Karpas-422 (cell line): ENCODE measurements around the gene TFF1. TPM values are rescaled to one million over a fixed set of nuclear protein-coding genes. Genes with fewer than 3 reads are reported as not detected.

Experiments
- DNase-seq: peaks from one replicate; pipeline ENCODE4 v3.0.0-alpha.2; 2015
- H2AFZ ChIP-seq: fragments of 200-600 bp; sonication (generic); 2 replicates; pipeline ENCODE4 v1.6.1; 2014; ENCODE audit warnings: antibody characterized with exemption, low read length, mixed read lengths
- H3K27ac ChIP-seq: fragments of 200-600 bp; sonication (generic); 2 replicates; pipeline ENCODE4 v1.5.1; 2014; ENCODE audit warnings: mild to moderate bottlenecking, low read length, moderate library complexity
- H3K27me3 ChIP-seq: fragments of 200-600 bp; sonication (generic); 2 replicates; pipeline ENCODE4 v1.6.1; 2014; ENCODE audit warnings: low read length, mixed read lengths
- H3K36me3 ChIP-seq: fragments of 200-600 bp; sonication (generic); 2 replicates; pipeline ENCODE4 v1.6.1; 2014; ENCODE audit warnings: low read length, mixed read lengths; ENCODE audit not compliant: insufficient read depth
- H3K4me1 ChIP-seq: fragments of 200-600 bp; sonication (generic); 2 replicates; pipeline ENCODE4 v1.6.1; 2014; ENCODE audit warnings: mild to moderate bottlenecking, low read length, mixed read lengths
- H3K4me2 ChIP-seq: fragments of 200-600 bp; sonication (generic); 2 replicates; pipeline ENCODE4 v1.6.1; 2014; ENCODE audit warnings: low read length, low read depth, mild to moderate bottlenecking; ENCODE audit not compliant: poor library complexity, severe bottlenecking
- H3K4me3 ChIP-seq: fragments of 200-600 bp; sonication (generic); 2 replicates; pipeline ENCODE4 v1.5.1; 2014; ENCODE audit warnings: mild to moderate bottlenecking, antibody characterized with exemption, low read length, mixed read lengths
- H3K79me2 ChIP-seq: fragments of 200-600 bp; sonication (generic); 2 replicates; pipeline ENCODE4 v1.6.1; 2014; ENCODE audit warnings: mild to moderate bottlenecking, low read length, mixed read lengths
- H3K9ac ChIP-seq: fragments of 200-600 bp; sonication (generic); 2 replicates; pipeline ENCODE4 v1.6.0; 2014; ENCODE audit warnings: low read length
- H3K9me2 ChIP-seq: fragments of 200-600 bp; sonication (generic), shearing (Covaris generic); replicated peaks from 2 replicates; pipeline ENCODE4 v1.6.0; 2014; ENCODE audit warnings: mild to moderate bottlenecking, low read length, moderate library complexity; ENCODE audit not compliant: insufficient read depth
- H3K9me3 ChIP-seq: fragments of 300-700, 200-600 bp; sonication (generic); 2 replicates; pipeline ENCODE4 v1.6.1; 2014; ENCODE audit warnings: low read length, mixed read lengths
- H4K20me1 ChIP-seq: fragments of 200-600 bp; sonication (generic); 2 replicates; pipeline ENCODE4 v1.6.1; 2014; ENCODE audit warnings: mild to moderate bottlenecking, antibody characterized with exemption, low read length, low read depth; ENCODE audit not compliant: insufficient read depth
- total RNA-seq: library from RNA; depleted of rRNA; stranded (reverse); fragments of >200 nt; shearing (Covaris generic); gene quantifications from 2 replicates; pipeline ENCODE4 v1.2.3, GENCODE V29; 2014; ENCODE audit warnings: low replicate concordance

Gene TFF1
- total RNA-seq, 1 experiment from 2014 or later = not detected

DNA sequence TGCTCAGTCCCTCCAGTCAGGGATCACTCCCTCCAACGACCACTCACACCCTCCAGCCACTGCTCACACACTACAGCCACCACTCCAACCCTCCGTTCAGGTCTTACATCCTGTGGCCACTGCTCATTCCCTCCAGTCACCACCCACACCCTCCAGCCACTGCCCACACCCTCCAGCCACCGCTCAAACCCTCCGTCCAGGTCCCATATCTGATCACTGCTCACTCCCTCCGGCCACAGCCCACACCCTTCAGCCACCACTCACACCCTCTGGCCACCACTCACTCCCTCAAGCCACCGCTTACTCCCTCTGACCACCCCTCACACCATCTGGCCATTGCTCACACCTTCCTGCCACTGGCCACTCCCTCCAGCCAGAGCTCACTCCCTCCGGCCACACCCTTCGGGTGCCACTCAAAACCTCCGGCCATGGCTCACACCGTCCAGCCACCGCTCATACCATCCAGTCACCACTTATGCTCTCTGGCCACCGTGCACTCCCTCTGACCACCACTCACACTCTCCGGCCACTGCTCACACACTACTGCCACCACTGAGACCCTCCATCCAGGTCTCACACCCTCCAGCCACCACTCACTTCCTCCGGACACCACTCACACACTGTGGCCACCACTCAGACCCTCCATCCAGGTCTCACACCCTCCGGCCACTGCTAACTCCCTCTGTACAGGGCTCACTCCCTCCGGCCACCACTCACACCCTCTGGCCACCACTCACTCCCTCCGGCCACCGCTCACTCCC lies 4.7 kb upstream of the TFF1 start:
- no peak overlapping the region for H2AFZ ChIP-seq
- DNase-seq = no peak
- H3K36me3 ChIP-seq = no peaks in the 10 kb centered on the region
- no peak overlapping the region for H3K4me2 ChIP-seq
- H3K9me3 ChIP-seq = no peaks in the 10 kb centered on the region
- peaks cover under 1% of the 10 kb centered on the region; the same call in 1 of the 2 replicates for H4K20me1 ChIP-seq
- no peaks in the 10 kb centered on the region for H3K9me2 ChIP-seq
- no peak overlapping the region for H3K4me3 ChIP-seq
- H3K79me2 ChIP-seq = no peaks in the 10 kb centered on the region
- H3K27ac ChIP-seq = no peak overlapping the region
- no peak overlapping the region for H3K9ac ChIP-seq
- no peaks in the 10 kb centered on the region for H3K27me3 ChIP-seq
- peaks cover 8% of the 10 kb centered on the region for H3K4me1 ChIP-seq

DNA sequence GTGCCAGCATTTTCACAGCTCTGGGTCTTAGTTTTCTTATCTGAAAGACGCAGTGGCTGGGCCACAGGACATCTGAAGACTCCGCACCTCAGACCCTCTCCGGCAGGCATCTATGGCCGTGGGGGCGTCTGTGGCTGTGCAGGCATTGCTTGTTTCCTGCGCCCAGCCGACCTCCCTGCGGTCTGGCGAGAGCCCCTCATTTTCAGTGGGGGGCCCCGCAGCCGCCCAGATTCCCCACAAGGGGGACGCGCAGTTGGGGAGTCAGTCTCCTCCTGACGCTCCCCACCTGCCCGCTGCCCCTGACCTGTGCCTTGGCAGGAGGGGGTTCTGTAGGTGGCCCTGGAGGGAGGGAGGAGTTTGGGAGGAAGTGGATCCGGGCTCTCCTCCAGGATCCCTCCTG lies 3.5 kb upstream of the TFF1 start:
- Histone ChIP-seq H3K4me3 (no peak overlapping the region), H3K79me2 (no peaks in the 10 kb centered on the region), H3K27ac (no peak overlapping the region), H3K4me1 (peaks cover 17% of the 10 kb centered on the region), H3K4me2 (no peak overlapping the region), H3K27me3 (no peaks in the 10 kb centered on the region), H2AFZ (no peak overlapping the region), H3K9me2 (no peaks in the 10 kb centered on the region), H3K9me3 (no peaks in the 10 kb centered on the region), H3K36me3 (no peaks in the 10 kb centered on the region), H4K20me1 (no peaks in the 10 kb centered on the region; the same call in 1 of the 2 replicates), H3K9ac (no peak overlapping the region)
- no peak for DNase-seq

- H3K27me3 ChIP-seq = no peaks in the 10 kb centered on the region
- no peak overlapping the region for H3K9ac ChIP-seq
- peaks cover 27% of the 10 kb centered on the region for H3K4me1 ChIP-seq
- H3K4me2 ChIP-seq = no peak overlapping the region
- no peaks in the 10 kb centered on the region for H3K9me3 ChIP-seq
- H3K36me3 ChIP-seq = no peaks in the 10 kb centered on the region
- no peaks in the 10 kb centered on the region; the same call in 1 of the 2 replicates for H4K20me1 ChIP-seq
- no peak overlapping the region for H2AFZ ChIP-seq
- no peaks in the 10 kb centered on the region for H3K79me2 ChIP-seq
- no peak for DNase-seq
- H3K9me2 ChIP-seq = no peaks in the 10 kb centered on the region
- no peak overlapping the region for H3K4me3 ChIP-seq
- H3K27ac ChIP-seq = no peak overlapping the region
Observed at GRCh38 chr21:42367367-42368165, 1.2 kb upstream of the TFF1 start.

GRCh38 chr21:42365770-42366169 lies 565 bp downstream of the TFF1 start:
- no peaks in the 10 kb centered on the region for H3K27me3 ChIP-seq
- no peaks in the 10 kb centered on the region for H3K36me3 ChIP-seq
- peak overlapping the region; percentile 34 for H3K4me2 ChIP-seq
- no peak overlapping the region for H2AFZ ChIP-seq
- no peaks in the 10 kb centered on the region for H3K9me2 ChIP-seq
- H3K4me3 ChIP-seq = no peak overlapping the region; the same call in 1 of the 2 replicates
- H4K20me1 ChIP-seq = no peaks in the 10 kb centered on the region; the same call in 1 of the 2 replicates
- H3K27ac ChIP-seq = no peak overlapping the region
- no peak for DNase-seq
- H3K4me1 ChIP-seq = peaks cover 33% of the 10 kb centered on the region
- H3K79me2 ChIP-seq = no peaks in the 10 kb centered on the region
- H3K9ac ChIP-seq = no peak overlapping the region
- H3K9me3 ChIP-seq = no peaks in the 10 kb centered on the region

DNA sequence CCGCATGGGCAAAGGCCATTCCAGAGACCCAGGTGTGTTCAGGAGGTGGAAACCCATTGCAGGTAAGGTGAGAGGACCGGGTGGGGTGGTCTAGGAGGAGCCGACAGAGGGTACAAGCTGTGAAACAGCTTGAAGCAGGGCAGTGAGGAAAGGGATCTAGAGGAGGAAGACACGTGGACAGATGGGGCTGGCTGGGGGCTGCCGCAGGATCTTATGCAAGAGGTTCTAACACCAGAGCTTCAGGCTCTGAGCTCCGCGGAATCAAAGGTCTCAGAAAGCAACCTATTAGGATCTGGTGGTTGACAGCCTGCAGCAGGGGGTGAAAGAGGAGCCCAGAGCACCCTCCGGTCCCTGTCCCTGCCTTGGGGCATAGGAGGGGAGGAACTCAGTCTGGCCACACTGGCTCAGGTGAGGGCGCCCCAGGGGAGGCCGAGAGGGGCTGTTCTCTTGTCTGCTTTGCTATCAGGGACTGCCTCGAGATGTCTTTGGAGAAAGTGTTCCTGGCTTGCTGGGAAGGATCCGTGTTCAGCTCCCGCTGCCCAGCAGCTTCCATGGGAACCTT lies 1.9 kb downstream of the TFF1 start:
- H3K27me3 ChIP-seq = no peaks in the 10 kb centered on the region
- no peaks in the 10 kb centered on the region for H3K79me2 ChIP-seq
- H3K9me2 ChIP-seq = no peaks in the 10 kb centered on the region
- H2AFZ ChIP-seq = no peak overlapping the region
- no peak overlapping the region for H3K4me2 ChIP-seq
- no peak for DNase-seq
- H3K9ac ChIP-seq = no peak overlapping the region
- no peak overlapping the region for H3K4me3 ChIP-seq
- H3K27ac ChIP-seq = no peak overlapping the region
- H3K36me3 ChIP-seq = no peaks in the 10 kb centered on the region
- H3K9me3 ChIP-seq = no peaks in the 10 kb centered on the region
- peaks cover 33% of the 10 kb centered on the region for H3K4me1 ChIP-seq
- no peaks in the 10 kb centered on the region; the same call in 1 of the 2 replicates for H4K20me1 ChIP-seq

- Histone ChIP-seq H3K4me3 (no peak overlapping the region), H3K79me2 (no peaks in the 10 kb centered on the region), H3K9ac (no peak overlapping the region), H3K27me3 (no peaks in the 10 kb centered on the region), H3K36me3 (no peaks in the 10 kb centered on the region), H3K4me1 (peaks cover 33% of the 10 kb centered on the region), H3K4me2 (no peak overlapping the region), H2AFZ (no peak overlapping the region), H3K9me2 (no peaks in the 10 kb centered on the region), H3K9me3 (no peaks in the 10 kb centered on the region), H4K20me1 (no peaks in the 10 kb centered on the region; the same call in 1 of the 2 replicates), H3K27ac (no peak overlapping the region)
- no peak for DNase-seq
Observed at GRCh38 chr21:42363312-42363711, 3.0 kb downstream of the TFF1 start.

DNA sequence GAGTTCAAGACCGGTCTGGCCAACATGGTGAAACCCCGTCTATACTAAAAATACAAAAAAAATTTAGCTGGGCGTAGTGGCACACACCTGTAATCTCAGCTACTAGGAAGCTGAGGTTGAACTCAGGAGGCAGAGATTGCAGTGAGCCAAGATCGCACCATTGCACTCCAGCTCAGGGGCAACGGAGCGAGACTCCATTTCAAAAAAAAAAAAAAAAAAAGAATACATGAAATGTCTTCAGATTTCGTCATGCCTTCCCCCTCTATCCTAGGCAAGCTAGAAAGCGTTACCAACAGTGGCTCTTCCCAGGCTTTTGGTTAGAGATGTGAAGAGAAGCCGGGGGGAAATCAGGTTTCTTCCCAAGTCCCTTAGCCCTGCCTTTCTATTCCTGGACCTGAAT lies 3.6 kb downstream of the TFF1 start:
- Histone ChIP-seq H3K9me2 (no peaks in the 10 kb centered on the region), H3K9ac (no peak overlapping the region), H3K79me2 (no peaks in the 10 kb centered on the region)

DNA sequence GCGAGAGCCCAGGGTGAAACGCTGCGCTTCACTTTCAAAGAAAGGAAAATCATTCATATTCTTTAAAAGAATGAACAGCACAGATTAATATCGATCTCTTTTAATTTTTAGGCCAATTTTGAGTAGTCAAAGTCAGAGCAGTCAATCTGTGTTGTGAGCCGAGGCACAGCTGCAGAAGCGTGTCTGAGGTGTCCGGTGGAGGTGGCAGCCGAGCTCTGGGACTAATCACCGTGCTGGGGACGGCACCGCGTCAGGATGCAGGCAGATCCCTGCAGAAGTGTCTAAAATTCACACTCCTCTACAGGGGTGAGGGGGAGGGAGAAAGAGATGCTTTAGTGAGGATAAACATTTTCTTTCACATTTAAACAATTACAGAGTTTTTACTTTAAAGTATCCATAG lies 4.1 kb downstream of the TFF1 start:
- H3K9me2 ChIP-seq = no peaks in the 10 kb centered on the region
- H4K20me1 ChIP-seq = no peaks in the 10 kb centered on the region; the same call in 1 of the 2 replicates
- peak overlapping the region; percentile 7 for H3K4me2 ChIP-seq
- H3K36me3 ChIP-seq = no peaks in the 10 kb centered on the region
- DNase-seq = no peak
- H3K4me1 ChIP-seq = peaks cover 33% of the 10 kb centered on the region
- H3K9ac ChIP-seq = no peak overlapping the region
- H3K27me3 ChIP-seq = no peaks in the 10 kb centered on the region
- no peak overlapping the region for H3K4me3 ChIP-seq
- H3K9me3 ChIP-seq = no peaks in the 10 kb centered on the region
- no peak overlapping the region for H2AFZ ChIP-seq
- H3K79me2 ChIP-seq = no peaks in the 10 kb centered on the region
- H3K27ac ChIP-seq = no peak overlapping the region

More for the DNA sequence above, 3.6 kb downstream of the TFF1 start:
- Histone ChIP-seq H3K4me1 (peaks cover 33% of the 10 kb centered on the region), H2AFZ (no peak overlapping the region), H3K4me3 (no peak overlapping the region), H3K36me3 (no peaks in the 10 kb centered on the region), H3K4me2 (peak overlapping the region; percentile 22), H3K9me3 (no peaks in the 10 kb centered on the region), H4K20me1 (no peaks in the 10 kb centered on the region; the same call in 1 of the 2 replicates), H3K27ac (no peak overlapping the region), H3K27me3 (no peaks in the 10 kb centered on the region)
- DNase-seq = peak; percentile 78
